GM12878 (cell line): ENCODE measurements around the gene RPTN. TPM values are rescaled to one million over a fixed set of nuclear protein-coding genes. Genes with fewer than 3 reads are reported as not detected.

Experiments used
- ATAC-seq: fragments of 200-7000 bp; cut with Tn5 transposase; 3 replicates; pipeline ENCODE4 v1.9.1; 2020; ENCODE audit warnings: mild to moderate bottlenecking, moderate library complexity
- BruUV-seq: library from RNA; stranded (reverse); fragments of 400-500 nt; replicated peaks from 2 replicates; lab custom pipeline; 2021; lab: Mats Ljungman, UMichigan
- CTCF ChIA-PET: fragments of 300-600 bp; sonication (Branson Sonifier 250); formaldehyde crosslinking; extraction: SDS; loops from one replicate; lab custom pipeline; 2021; ENCODE audit warnings: inconsistent platforms; lab: Yijun Ruan, JAX
- POLR2A ChIA-PET: fragments of 350-600 bp; formaldehyde crosslinking; extraction: SDS; loops from one replicate; lab custom pipeline; 2021; ENCODE audit warnings: inconsistent platforms; lab: Charles Lee
- RAD21 ChIA-PET: fragments of 300-600 bp; sonication (Branson Sonifier 250); formaldehyde crosslinking; loops from one replicate; lab custom pipeline; 2023; ENCODE audit warnings: antibody characterized with exemption; ENCODE audit not compliant: unreplicated experiment; lab: Charles Lee
- SMC1A ChIA-PET: fragments of 300-600 bp; sonication (Branson Sonifier 250); formaldehyde crosslinking; loops from one replicate; lab custom pipeline; 2023; ENCODE audit not compliant: unreplicated experiment, uncharacterized antibody; lab: Charles Lee
- DNase-seq: peaks from one replicate; pipeline ENCODE4 v3.0.0-alpha.2; 2011; ENCODE audit warnings: low read depth, low spot score
- FAIRE-seq: peaks from 3 replicates; lab custom pipeline; 2011; peaks lifted over from hg19 to GRCh38; lab: Jason Lieb, UNC
- H2AFZ ChIP-seq: 2 replicates; pipeline ENCODE4 v1.6.0; 2011; ENCODE audit warnings: low read depth, low read length, control low read depth; ENCODE audit not compliant: control insufficient read depth
- H3K27ac ChIP-seq: 2 replicates; pipeline ENCODE4 v1.5.1; 2011; ENCODE audit warnings: control low read depth; ENCODE audit not compliant: control insufficient read depth, insufficient read depth
- H3K27me3 ChIP-seq, 2 experiments: replicated peaks in 1 of 2; 2 replicates each; pipeline versions ENCODE4 v1.6.0 to v1.6.1; 2011; ENCODE audit warnings: low read length in 1 of 2; ENCODE audit not compliant: control insufficient read depth in 2 of 2, insufficient read depth in 2 of 2
- H3K36me3 ChIP-seq, 2 experiments: 2 replicates each; pipeline ENCODE4 v1.5.1; 2011; ENCODE audit warnings: low read length in 1 of 2; ENCODE audit not compliant: control insufficient read depth in 2 of 2, insufficient read depth in 2 of 2
- H3K4me1 ChIP-seq: 2 replicates; pipeline ENCODE4 v1.6.1; 2011; ENCODE audit warnings: mild to moderate bottlenecking, low read length, moderate library complexity, mixed read lengths; ENCODE audit not compliant: control insufficient read depth, insufficient read depth
- H3K4me2 ChIP-seq: 2 replicates; pipeline ENCODE4 v1.6.0; 2011; ENCODE audit warnings: control low read depth; ENCODE audit not compliant: control insufficient read depth, insufficient read depth
- H3K4me3 ChIP-seq: fragments of 200-600 bp; sonication (generic); 2 replicates; pipeline ENCODE4 v1.5.1; 2016
- H3K79me2 ChIP-seq: 2 replicates; pipeline ENCODE4 v1.6.0; 2011; ENCODE audit warnings: low read length; ENCODE audit not compliant: control insufficient read depth, insufficient read depth
- H3K9ac ChIP-seq: 2 replicates; pipeline ENCODE4 v1.8.0; 2011; ENCODE audit warnings: low read length, control low read depth, mixed read lengths; ENCODE audit not compliant: control insufficient read depth, insufficient read depth
- H3K9me3 ChIP-seq: replicated peaks from 3 replicates; pipeline ENCODE4 v1.5.1; 2011; ENCODE audit warnings: mild to moderate bottlenecking, low read length; ENCODE audit not compliant: control insufficient read depth, insufficient read depth
- H4K20me1 ChIP-seq: 2 replicates; pipeline ENCODE4 v1.6.0; 2011; ENCODE audit not compliant: control insufficient read depth, insufficient read depth
- BMI1 ChIP-seq: fragments of 450-650 bp; IDR thresholded peaks from 2 replicates; pipeline ENCODE4 v1.6.1; 2016; ENCODE audit warnings: mild to moderate bottlenecking, moderate library complexity, borderline replicate concordance
- CBX3 ChIP-seq: fragments of 200-600 bp; sonication (generic); IDR thresholded peaks from 2 replicates; pipeline ENCODE4 v1.6.1; 2016; ENCODE audit warnings: low read depth, borderline replicate concordance
- CHD2 ChIP-seq: IDR thresholded peaks from 2 replicates; pipeline ENCODE4 v1.6.1; 2011; ENCODE audit warnings: low read depth, low read length, improper control_type of control experiment, borderline replicate concordance
- EP300 ChIP-seq, 2 experiments: fragments of 150-350 bp in 1 of 2; IDR thresholded peaks; 2 replicates each; pipeline ENCODE4 v1.6.1; 2011 to 2012; ENCODE audit warnings: low read depth in 2 of 2, low read length in 2 of 2, borderline replicate concordance in 1 of 2, improper control_type of control experiment in 1 of 2, inconsistent platforms in 1 of 2; ENCODE audit not compliant: control insufficient read depth in 1 of 2
- EZH2 ChIP-seq: IDR thresholded peaks from 2 replicates; pipeline ENCODE4 v1.6.1; 2012; ENCODE audit warnings: low read depth, mild to moderate bottlenecking, control low read depth, inconsistent platforms, low read length, borderline replicate concordance; ENCODE audit not compliant: control insufficient read depth
- FOS ChIP-seq: IDR thresholded peaks from 3 replicates; pipeline ENCODE4 v1.6.1; 2011; ENCODE audit warnings: borderline replicate concordance; ENCODE audit not compliant: insufficient read length; ENCODE audit errors: extremely low read depth
- MTA3 ChIP-seq: IDR thresholded peaks from 2 replicates; pipeline ENCODE4 v1.6.1; 2012; ENCODE audit warnings: low read length, inconsistent platforms, borderline replicate concordance
- NFIC ChIP-seq: IDR thresholded peaks from 2 replicates; pipeline ENCODE4 v1.6.1; 2012; ENCODE audit warnings: low read depth, mild to moderate bottlenecking, inconsistent platforms, low read length, moderate library complexity
- NR2C1 ChIP-seq: fragments of 450-650 bp; IDR thresholded peaks from 2 replicates; pipeline ENCODE4 v1.6.1; 2017; ENCODE audit warnings: antibody characterized with exemption, mild to moderate bottlenecking, moderate library complexity
- PBX3 ChIP-seq: IDR thresholded peaks from 2 replicates; pipeline ENCODE4 v1.6.1; 2011; ENCODE audit warnings: mild to moderate bottlenecking, low read depth, low read length, moderate library complexity; ENCODE audit not compliant: insufficient replicate concordance
- PKNOX1 ChIP-seq: fragments of 450-650 bp; IDR thresholded peaks from 2 replicates; pipeline ENCODE4 v1.6.1; 2016; ENCODE audit warnings: mild to moderate bottlenecking
- RB1 ChIP-seq: fragments of 450-650 bp; formaldehyde crosslinking; IDR thresholded peaks from 2 replicates; pipeline ENCODE4 v1.6.1; 2017; ENCODE audit warnings: mild to moderate bottlenecking, borderline replicate concordance
- RUNX3 ChIP-seq: IDR thresholded peaks from 2 replicates; pipeline ENCODE4 v1.6.1; 2012; ENCODE audit warnings: low read length, inconsistent platforms
- SMARCA5 ChIP-seq: fragments of 450-650 bp; IDR thresholded peaks from 2 replicates; pipeline ENCODE4 v1.6.1; 2017; ENCODE audit warnings: mild to moderate bottlenecking
- SMC3 ChIP-seq: IDR thresholded peaks from 2 replicates; pipeline ENCODE4 v1.6.1; 2011; ENCODE audit warnings: low read length, improper control_type of control experiment, borderline replicate concordance
- SUZ12 ChIP-seq: fragments of 200-600 bp; sonication (generic); IDR thresholded peaks from one replicate; pipeline ENCODE4 v1.6.1; 2018; ENCODE audit warnings: antibody characterized with exemption, mild to moderate bottlenecking; ENCODE audit not compliant: unreplicated experiment
- YY1 ChIP-seq: IDR thresholded peaks from 2 replicates; pipeline ENCODE4 v1.6.1; 2011; ENCODE audit warnings: low read depth, mild to moderate bottlenecking, low read length
- ZNF384 ChIP-seq: IDR thresholded peaks from 2 replicates; pipeline ENCODE4 v1.6.1; 2012; ENCODE audit warnings: low read depth, mild to moderate bottlenecking, low read length, improper control_type of control experiment, borderline replicate concordance
- WGBS: methylation state at CpG from one replicate; pipeline ENCODE4 v1.1.6; 2016; ENCODE audit warnings: low lambda C conversion rate; ENCODE audit not compliant: insufficient replicate concordance, insufficient coverage; ENCODE audit errors: missing lambda C conversion rate; 5-methylcytosine and 5-hydroxymethylcytosine counted together
- in situ Hi-C: fragments of 300-500 bp; cut with MboI; formaldehyde crosslinking; loops from 9 replicates; pipeline ENCODE4 v1.14.3; 2018; ENCODE audit warnings: mixed read lengths
- intact Hi-C: fragments of 100-400 bp; cut with micrococcal nuclease; formaldehyde crosslinking; loops from one replicate; pipeline ENCODE4 v1.14.2; 2022; ENCODE audit not compliant: unreplicated experiment
- polyA plus RNA-seq, 11 experiments: library from polyadenylated mRNA; depleted of rRNA in 4 of 11; unstranded in 6 of 11; stranded (reverse) in 5 of 11; fragments of >200 nt; fragmentation: Nextera tagmentation in 4 of 11; fragmentation: Illumina TruSeq in 1 of 11; extraction: Ambion mirVana in 4 of 11; extraction: Trizol in 1 of 11; gene quantifications; 1 replicate in 1 of 11; 2 replicates in 10 of 11; pipeline versions ENCODE4 v1.2.1 to v1.2.3, GENCODE V29; 2011 to 2016; ENCODE audit warnings: inconsistent platforms in 2 of 11, missing spikeins in 2 of 11, low read depth in 1 of 11
- total RNA-seq, 4 experiments: library from RNA; depleted of rRNA in 3 of 4; stranded (reverse); fragments of >200 nt in 3 of 4; fragmentation: Illumina TruSeq in 1 of 4; extraction: Trizol in 1 of 4; gene quantifications; 2 replicates each; pipeline versions ENCODE4 v1.2.1 to v1.2.3, GENCODE V29; 2013 to 2021

The RPTN gene
- total and polyA plus RNA-seq, 10 of the 15 experiments (the other 5 are each of a cell fraction or from before 2014, with no cell fraction given): not detected

- Histone ChIP-seq H3K9ac (no peak overlapping the region), H3K4me1 (no peaks in the 10 kb centered on the region; the same call in 1 of the 2 replicates), H3K36me3 (no peaks in the 10 kb centered on the region), H3K9me3 (no peaks in the 10 kb centered on the region), H4K20me1 (no peaks in the 10 kb centered on the region), H2AFZ (no peak overlapping the region), H3K27me3 (no peaks in the 10 kb centered on the region), H3K4me2 (no peak overlapping the region), H3K27ac (no peak overlapping the region), H3K79me2 (no peaks in the 10 kb centered on the region), H3K4me3 (peak overlapping the region; percentile 59; the same call in 1 of the 2 replicates)
- in situ Hi-C loops: loop anchor here (5.0 kb wide), 3 partner anchors 138 to 267 kb away; no protein-coding TSS in a partner anchor
- ATAC-seq (peak; percentile 85), DNase-seq (no peak), FAIRE-seq (peak; percentile 68)
- POLR2A ChIA-PET: interaction anchor here (1.1 kb wide), 1 partner anchor 269 kb away, joined by 3 read pairs; no protein-coding TSS in a partner anchor
- WGBS: 13% methylated on average over 9 of the region's 9 CpGs
- SMC1A ChIA-PET: interaction anchor here (0.9 kb wide), 1 partner anchor 269 kb away, joined by 4 read pairs; no protein-coding TSS in a partner anchor
- RAD21 ChIA-PET: interaction anchor here (6.7 kb wide), 1 partner anchor 269 kb away, joined by 63 read pairs; no protein-coding TSS in a partner anchor
- CTCF ChIA-PET: interaction anchor here (0.7 to 7.8 kb wide), 9 partner anchors 12 to 269 kb away, joined by 3 to 145 read pairs (median 4); partner anchors contain the start of gene S100A11
- intact Hi-C loops: loop anchor here (1.0 to 5.0 kb wide), 3 partner anchors 157 to 268 kb away; no protein-coding TSS in a partner anchor
- BruUV-seq: no TSS peak
- TF ChIP-seq CBX3: no peak
- TF ChIP-seq MTA3: no peak
- TF ChIP-seq SMARCA5: no peak
- TF ChIP-seq PBX3: peak; percentile 31
- TF ChIP-seq YY1: peak; percentile 76
- TF ChIP-seq NFIC: no peak
- no peak for TF ChIP-seq ZNF384
- peak; percentile 79 for TF ChIP-seq SMC3
- TF ChIP-seq FOS: no peak
- TF ChIP-seq RB1: no peak
- no peak for TF ChIP-seq NR2C1
- TF ChIP-seq BMI1: no peak
- TF ChIP-seq CHD2: no peak
- TF ChIP-seq PKNOX1: peak; percentile 53; the same call in 1 of the 2 replicates
- TF ChIP-seq RUNX3: peak; percentile 35; the same call in 1 of the 2 replicates
- no peak for TF ChIP-seq EP300 (IDR thresholded peaks at IDR 0.05; ENCODE audit: borderline replicate concordance in 1 of 2, control insufficient read depth in 1 of 2, low read depth in 2 of 2, low read length in 2 of 2)
- no peak for TF ChIP-seq SUZ12
- TF ChIP-seq EZH2: no peak
Observed at GRCh38 chr1:152189657-152190442, 30.8 kb upstream of the RPTN start.
